ENCODE measurements around the gene PTPN2. TPM values are rescaled to one million over a fixed set of nuclear protein-coding genes. Genes with fewer than 3 reads are reported as not detected.

The PTPN2 gene
- total and polyA plus RNA-seq, 11 donors, result 7.5 to 33.1 (median 11.5) TPM

- H3K27ac ChIP-seq, result no peak overlapping the region
- no peak for TF ChIP-seq POLR2A (IDR thresholded peaks at IDR 0.05)
- no peak for TF ChIP-seq CTCF (IDR thresholded peaks at IDR 0.05)
- no peaks in the 10 kb centered on the region for H3K4me1 ChIP-seq
- no peak for DNase-seq
- H3K4me3 ChIP-seq, result no peak overlapping the region
- ATAC-seq, result no peak
- no peaks in the 10 kb centered on the region for H3K27me3 ChIP-seq
- H3K36me3 ChIP-seq, result no peaks in the 10 kb centered on the region
- no peaks in the 10 kb centered on the region for H3K9me3 ChIP-seq
- WGBS, 4 donors, result 78 to 83% (median 82%) methylated on average over 14 of the region's 14 CpGs
- intact Hi-C loops (cut with DNase I), result no loop called here
Measured at GRCh38 chr18:12750076-12750714, 133.8 kb downstream of the PTPN2 start.

GRCh38 chr18:12749121-12749520 lies 134.9 kb downstream of the PTPN2 start:
- ATAC-seq (no peak), DNase-seq (no peak)
- Histone ChIP-seq H3K4me1 (no peaks in the 10 kb centered on the region), H3K9me3 (no peaks in the 10 kb centered on the region), H3K27me3 (no peaks in the 10 kb centered on the region), H3K4me3 (no peak overlapping the region), H3K27ac (no peak overlapping the region), H3K36me3 (no peaks in the 10 kb centered on the region)
- no peak for TF ChIP-seq CTCF (IDR thresholded peaks at IDR 0.05)
- TF ChIP-seq POLR2A (IDR thresholded peaks at IDR 0.05), result no peak
- WGBS, 4 donors, result 73 to 84% (median 76%) methylated on average over 13 of the region's 13 CpGs
- intact Hi-C loops (cut with DNase I), result loop anchor here in 3 of 10 donors (5.0 to 10.0 kb wide), 3 partner anchors 143 to 183 kb away; no protein-coding TSS in a partner anchor

GRCh38 chr18:12748671-12749070 lies 135.4 kb downstream of the PTPN2 start:
- no peaks in the 10 kb centered on the region for H3K36me3 ChIP-seq
- whole genome bisulfite sequencing, 4 donors, result 85 to 90% (median 89%) methylated on average over 5 of the region's 5 CpGs
- TF ChIP-seq POLR2A (IDR thresholded peaks at IDR 0.05), result no peak
- no peak for TF ChIP-seq CTCF (IDR thresholded peaks at IDR 0.05)
- no peaks in the 10 kb centered on the region for H3K4me1 ChIP-seq
- ATAC-seq, result no peak
- intact Hi-C loops (cut with DNase I), result loop anchor here in 3 of 10 donors (5.0 to 10.0 kb wide), 3 partner anchors 144 to 184 kb away; no protein-coding TSS in a partner anchor
- no peak overlapping the region for H3K4me3 ChIP-seq
- H3K9me3 ChIP-seq, result no peaks in the 10 kb centered on the region
- no peaks in the 10 kb centered on the region for H3K27me3 ChIP-seq
- no peak overlapping the region for H3K27ac ChIP-seq
- DNase-seq, result no peak

GRCh38 chr18:12747530-12748315 lies 136.3 kb downstream of the PTPN2 start:
- Histone ChIP-seq H3K27me3 (no peaks in the 10 kb centered on the region), H3K4me1 (no peaks in the 10 kb centered on the region), H3K27ac (no peak overlapping the region), H3K36me3 (no peaks in the 10 kb centered on the region), H3K4me3 (no peak overlapping the region), H3K9me3 (no peaks in the 10 kb centered on the region)
- TF ChIP-seq CTCF (IDR thresholded peaks at IDR 0.05) (no peak), POLR2A (IDR thresholded peaks at IDR 0.05) (no peak)
- DNase-seq (no peak), ATAC-seq (no peak)
- 86 to 91% (median 89%) methylated on average over 8 of the region's 8 CpGs for WGBS, 4 donors
- intact Hi-C loops (cut with DNase I), result loop anchor here in 3 of 10 donors (5.0 to 10.0 kb wide), 3 partner anchors 145 to 185 kb away; no protein-coding TSS in a partner anchor

Data from heart left ventricle (tissue), 16 donors.